GM12865 (cell line): ENCODE measurements around the gene C1orf21.
"Not testable (repeated sequence)": the region's sequence is repeated elsewhere in the genome, so short reads cannot be mapped to it uniquely, and the experiment has no call there.

Source experiments
- DNase-seq: peaks from one replicate; pipeline ENCODE4 v3.0.0; 2010; ENCODE audit warnings: low read depth
- H3K4me3 ChIP-seq: 2 replicates; pipeline ENCODE4 v1.5.1; 2011; ENCODE audit warnings: mild to moderate bottlenecking, low read depth, low read length, control low read depth
- TF ChIP-seq, protein P1 (sequence below): IDR thresholded peaks from 2 replicates; pipeline ENCODE4 v1.5.1; 2011; ENCODE audit warnings: low read length, control low read depth, low read depth, inconsistent platforms; ENCODE audit not compliant: insufficient read depth; ENCODE audit errors: missing control alignments

Gene C1orf21

DNA sequence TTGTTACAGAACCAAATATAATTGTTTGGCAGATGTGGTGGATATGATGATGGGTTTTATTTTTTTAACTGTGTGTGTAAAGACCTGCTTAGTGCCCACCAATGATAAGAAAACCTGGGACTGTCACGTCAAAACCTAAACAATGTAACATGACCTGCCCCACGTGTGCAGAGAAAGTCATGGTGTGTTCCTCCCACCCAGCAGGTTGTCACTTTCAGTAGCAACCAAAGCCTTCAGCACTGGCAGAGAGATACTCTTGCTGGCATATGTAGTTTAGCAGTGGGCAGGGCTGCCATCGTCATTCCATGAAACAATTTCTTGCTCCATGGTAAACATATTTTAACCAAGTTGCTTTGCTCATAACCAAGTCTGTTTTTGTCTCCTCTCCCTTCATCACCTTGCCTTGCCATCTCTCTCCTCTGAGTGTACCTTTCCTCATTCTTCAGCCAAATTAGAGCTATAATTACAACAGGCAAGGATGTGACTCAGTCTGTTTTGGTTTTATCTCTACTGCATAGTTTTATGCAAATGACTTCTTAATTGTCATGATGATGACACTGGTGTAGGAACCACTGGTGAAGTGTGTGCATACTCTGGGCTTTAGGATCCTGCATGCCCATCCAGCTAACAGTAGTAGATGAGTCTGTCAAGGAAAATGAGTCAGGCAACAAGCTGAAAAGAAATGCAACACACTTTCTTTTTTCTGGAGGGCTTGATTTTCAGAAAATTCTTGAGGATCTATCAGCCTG lies 217.5 kb downstream of the C1orf21 start:
- DNase-seq, result no peak

DNA sequence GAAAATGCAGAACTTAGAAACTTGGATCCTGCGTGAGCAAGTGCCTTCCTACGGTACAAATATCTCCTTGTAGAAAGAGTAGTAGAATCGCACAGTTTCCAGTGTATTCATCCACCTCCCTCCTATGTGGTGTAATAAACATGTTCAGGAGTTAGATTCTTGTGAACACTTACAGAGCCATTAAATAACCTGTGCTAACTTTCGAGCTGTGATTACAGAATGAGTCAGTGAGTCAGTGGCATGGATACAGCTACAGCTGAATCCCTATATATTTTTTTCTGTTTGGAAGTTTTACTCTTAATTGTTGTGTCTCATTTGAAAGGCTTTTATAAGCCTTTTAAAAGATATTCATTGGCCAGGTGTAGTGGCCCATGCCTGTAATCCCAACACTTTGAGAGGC lies 219.1 kb downstream of the C1orf21 start:
- H3K4me3 ChIP-seq, result no peak overlapping the region
- TF ChIP-seq, protein P1, sequence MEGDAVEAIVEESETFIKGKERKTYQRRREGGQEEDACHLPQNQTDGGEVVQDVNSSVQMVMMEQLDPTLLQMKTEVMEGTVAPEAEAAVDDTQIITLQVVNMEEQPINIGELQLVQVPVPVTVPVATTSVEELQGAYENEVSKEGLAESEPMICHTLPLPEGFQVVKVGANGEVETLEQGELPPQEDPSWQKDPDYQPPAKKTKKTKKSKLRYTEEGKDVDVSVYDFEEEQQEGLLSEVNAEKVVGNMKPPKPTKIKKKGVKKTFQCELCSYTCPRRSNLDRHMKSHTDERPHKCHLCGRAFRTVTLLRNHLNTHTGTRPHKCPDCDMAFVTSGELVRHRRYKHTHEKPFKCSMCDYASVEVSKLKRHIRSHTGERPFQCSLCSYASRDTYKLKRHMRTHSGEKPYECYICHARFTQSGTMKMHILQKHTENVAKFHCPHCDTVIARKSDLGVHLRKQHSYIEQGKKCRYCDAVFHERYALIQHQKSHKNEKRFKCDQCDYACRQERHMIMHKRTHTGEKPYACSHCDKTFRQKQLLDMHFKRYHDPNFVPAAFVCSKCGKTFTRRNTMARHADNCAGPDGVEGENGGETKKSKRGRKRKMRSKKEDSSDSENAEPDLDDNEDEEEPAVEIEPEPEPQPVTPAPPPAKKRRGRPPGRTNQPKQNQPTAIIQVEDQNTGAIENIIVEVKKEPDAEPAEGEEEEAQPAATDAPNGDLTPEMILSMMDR, result no peak
- no peak for DNase-seq

More for the DNA sequence above, 217.5 kb downstream of the C1orf21 start:
- TF ChIP-seq, protein P1, result no peak
- H3K4me3 ChIP-seq, result no peak overlapping the region

DNA sequence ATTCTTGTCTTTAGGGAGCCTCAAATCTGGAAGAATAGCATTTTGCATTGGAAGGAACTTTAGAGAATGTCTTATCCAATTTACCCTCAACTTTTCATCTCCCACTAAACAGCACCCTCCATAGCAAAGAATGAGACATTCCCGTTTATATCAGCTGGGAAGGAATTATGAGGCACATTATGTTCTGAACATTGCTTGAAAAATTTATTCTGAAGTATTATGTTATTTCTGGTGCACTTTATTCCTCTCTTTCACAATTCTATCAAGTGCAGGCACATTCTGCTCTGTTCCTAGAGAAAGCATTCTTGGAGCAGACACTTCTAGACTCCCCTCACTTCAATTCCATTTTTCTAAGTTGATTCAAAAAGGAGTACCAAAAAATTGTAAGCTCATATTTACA lies 220.0 kb downstream of the C1orf21 start:
- TF ChIP-seq, protein P1, result no peak
- DNase-seq, result no peak
- H3K4me3 ChIP-seq, result no peak overlapping the region

DNA sequence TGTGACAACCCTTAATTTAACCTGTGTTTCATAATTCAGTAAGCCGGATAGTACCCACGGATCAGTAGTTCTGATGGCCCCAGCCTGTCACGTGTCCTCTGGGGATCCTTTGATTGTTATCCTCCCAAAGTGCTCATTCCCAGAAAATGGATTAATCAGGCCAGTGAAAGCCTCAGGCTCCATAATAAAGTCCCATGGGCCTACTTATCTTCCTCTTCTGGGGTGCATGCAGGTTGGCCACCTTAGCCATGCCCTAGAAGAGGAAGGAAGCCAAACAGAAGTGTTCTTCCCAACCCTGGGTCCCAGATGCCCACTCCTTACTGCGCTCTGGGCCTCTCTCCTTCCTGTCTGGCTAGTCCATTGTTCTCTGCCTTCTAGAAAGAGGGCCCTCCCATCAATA lies 221.8 kb downstream of the C1orf21 start:
- H3K4me3 ChIP-seq, result no peak overlapping the region
- no peak for DNase-seq
- TF ChIP-seq, protein P1, result no peak

DNA sequence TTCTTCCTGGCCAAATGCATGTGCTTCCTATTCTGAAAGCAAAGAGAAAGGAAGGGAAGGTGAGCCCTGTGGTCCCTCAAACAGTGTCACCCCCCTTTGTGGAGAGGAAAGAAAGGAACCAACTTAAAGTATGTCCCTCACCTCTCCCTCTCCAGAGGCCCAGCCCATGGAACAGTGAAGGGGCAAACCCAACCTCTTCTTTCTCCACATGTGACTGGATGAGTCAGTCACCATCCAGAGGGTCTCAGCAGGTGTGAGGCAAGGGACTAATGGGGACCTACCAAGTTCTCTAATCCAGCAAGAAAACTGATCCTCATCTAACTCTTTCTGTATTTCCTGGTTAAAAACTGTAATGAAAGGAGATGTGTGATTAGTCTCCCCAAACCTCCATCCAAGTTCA lies 222.2 kb downstream of the C1orf21 start:
- TF ChIP-seq, protein P1, result no peak
- H3K4me3 ChIP-seq, result no peak overlapping the region
- no peak for DNase-seq

DNA sequence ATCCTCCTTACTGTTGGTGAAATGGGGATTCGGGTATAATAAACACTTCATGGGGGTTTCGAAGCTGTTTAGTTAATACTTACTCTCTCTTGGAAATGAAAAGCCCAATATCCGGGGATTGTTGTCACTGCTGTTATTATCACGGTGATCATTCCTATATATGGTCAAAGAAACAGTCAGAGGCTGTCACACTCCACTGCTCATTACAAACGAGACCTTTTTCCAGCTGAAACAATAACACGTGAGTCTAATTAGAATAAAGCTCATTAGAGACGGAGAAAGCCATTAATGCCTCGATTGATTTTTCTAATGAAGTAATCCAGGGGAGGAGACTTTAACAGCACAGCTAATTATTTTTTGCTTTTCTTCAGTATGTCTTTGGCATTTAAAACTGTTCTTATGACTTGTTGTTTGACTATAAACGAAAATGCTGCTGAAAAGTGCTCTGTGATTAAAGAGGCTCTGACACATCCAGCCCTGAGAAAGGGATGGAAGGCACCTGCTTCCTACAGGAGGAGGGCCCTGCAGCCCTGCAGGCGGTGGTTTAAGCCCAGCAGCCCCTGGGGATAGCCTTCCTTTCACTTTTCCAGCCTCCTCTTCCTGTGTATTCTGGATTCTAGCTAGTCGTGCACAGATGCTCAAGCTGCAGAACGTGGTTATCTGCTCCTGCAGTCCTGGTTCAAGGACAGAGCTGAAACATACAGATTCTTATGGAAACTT lies 224.2 kb downstream of the C1orf21 start:
- TF ChIP-seq, protein P1, result no peak
- no peak overlapping the region for H3K4me3 ChIP-seq
- no peak for DNase-seq

DNA sequence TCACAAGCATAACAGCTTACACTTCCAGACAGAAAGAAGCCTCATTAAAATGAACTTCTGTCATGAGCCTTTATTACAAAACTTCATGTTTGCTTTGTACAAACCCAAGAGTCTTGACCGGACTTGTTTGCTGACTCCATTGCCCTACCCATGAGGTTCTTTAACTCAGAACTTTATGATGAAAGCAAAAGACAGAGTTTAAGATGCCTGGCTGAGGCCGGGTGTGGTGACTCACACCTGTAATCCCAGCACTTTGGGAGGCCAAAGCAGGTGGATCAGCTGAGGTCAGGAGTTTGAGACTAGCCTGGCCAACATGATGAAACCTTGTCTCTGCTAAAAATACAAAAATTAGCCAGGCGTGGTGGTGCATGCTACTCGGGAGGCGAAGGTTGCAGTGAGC lies 225.4 kb downstream of the C1orf21 start:
- DNase-seq, result not testable (repeated sequence)

More for the DNA sequence above, 225.4 kb downstream of the C1orf21 start:
- H3K4me3 ChIP-seq, result not testable (repeated sequence)
